SK-N-SH treated with all-trans-retinoic acid at 6 μM for 48 hours (cell line): ENCODE measurements around the gene AGMO.

ENCODE experiments used
- GLIS3 ChIP-seq: fragments of 250-450 bp; sonication (Bioruptor Pico); IDR thresholded peaks from 2 replicates; pipeline ENCODE4 v1.5.0; 2020; ENCODE audit warnings: mild to moderate bottlenecking, moderate library complexity
- RARB ChIP-seq: fragments of 250-450 bp; sonication (Bioruptor Pico); IDR thresholded peaks from 2 replicates; pipeline ENCODE4 v1.8.0; 2021; ENCODE audit warnings: mild to moderate bottlenecking, moderate library complexity
- TSHZ2 ChIP-seq: fragments of 250-450 bp; sonication (Bioruptor Pico); IDR thresholded peaks from 2 replicates; pipeline ENCODE4 v1.5.0; 2020; ENCODE audit warnings: mild to moderate bottlenecking, moderate library complexity
- ZFP30 ChIP-seq: fragments of 450-650 bp; formaldehyde crosslinking; IDR thresholded peaks from 2 replicates; pipeline ENCODE4 v1.5.0; 2022; ENCODE audit warnings: mild to moderate bottlenecking, moderate library complexity

GRCh38 chr7:15417341-15417988, 144.3 kb downstream of the AGMO start:
- TF ChIP-seq TSHZ2 (CRISPR knock-in tag) = no peak
- TF ChIP-seq ZFP30 = no peak
- no peak for TF ChIP-seq GLIS3 (CRISPR knock-in tag)
- TF ChIP-seq RARB (CRISPR knock-in tag) = no peak
